Testis (tissue), 2 donors: Measurements from ENCODE around the gene CD48.

ENCODE experiments used
- POLR2A ChIP-seq: fragments of 450-650 bp; IDR thresholded peaks from one replicate; pipeline ENCODE4 v1.6.1; 2017; ENCODE audit warnings: antibody characterized with exemption, mild to moderate bottlenecking, moderate library complexity
- TF ChIP-seq, protein P1 (sequence below), 3 experiments: fragments of 450-650 bp in 2 of 3; fragments of 200-600 bp in 1 of 3; sonication (generic) in 1 of 3; IDR thresholded peaks; one replicate each; pipeline ENCODE4 v1.5.1; 2016 to 2019; ENCODE audit warnings: antibody characterized with exemption in 3 of 3, mild to moderate bottlenecking in 2 of 3, moderate library complexity in 1 of 3

DNA sequence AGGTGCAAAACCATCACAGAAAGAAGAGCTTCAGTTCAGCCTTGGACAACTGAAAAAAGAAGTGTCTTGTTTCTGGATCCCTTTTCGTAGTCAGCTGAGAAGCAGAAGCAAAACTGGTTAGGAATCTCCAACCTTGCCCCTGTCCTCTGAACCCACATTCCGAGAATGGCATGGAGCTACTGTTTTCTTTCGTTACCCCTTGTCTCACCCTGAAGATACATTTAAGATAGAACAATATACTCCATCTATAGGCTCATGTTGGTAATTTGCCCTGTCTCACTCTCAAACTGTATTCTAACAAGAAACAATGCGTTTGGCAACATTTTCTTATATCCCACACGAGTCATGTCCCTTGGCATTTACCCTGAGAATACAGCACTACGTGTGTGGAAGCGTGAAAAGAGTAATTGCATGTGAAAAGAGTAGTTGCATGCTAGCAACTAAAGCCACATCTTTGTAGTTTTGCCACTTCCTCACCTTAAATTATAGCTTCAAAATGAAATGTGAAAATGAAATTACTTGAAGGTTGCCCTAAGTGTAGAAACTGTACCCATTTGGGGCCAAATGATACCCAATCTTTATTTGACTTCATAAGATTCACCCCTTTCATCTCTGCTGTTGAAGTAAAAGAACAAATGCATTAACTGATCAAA lies 32.7 kb upstream of the CD48 start:
- TF ChIP-seq, protein P1, sequence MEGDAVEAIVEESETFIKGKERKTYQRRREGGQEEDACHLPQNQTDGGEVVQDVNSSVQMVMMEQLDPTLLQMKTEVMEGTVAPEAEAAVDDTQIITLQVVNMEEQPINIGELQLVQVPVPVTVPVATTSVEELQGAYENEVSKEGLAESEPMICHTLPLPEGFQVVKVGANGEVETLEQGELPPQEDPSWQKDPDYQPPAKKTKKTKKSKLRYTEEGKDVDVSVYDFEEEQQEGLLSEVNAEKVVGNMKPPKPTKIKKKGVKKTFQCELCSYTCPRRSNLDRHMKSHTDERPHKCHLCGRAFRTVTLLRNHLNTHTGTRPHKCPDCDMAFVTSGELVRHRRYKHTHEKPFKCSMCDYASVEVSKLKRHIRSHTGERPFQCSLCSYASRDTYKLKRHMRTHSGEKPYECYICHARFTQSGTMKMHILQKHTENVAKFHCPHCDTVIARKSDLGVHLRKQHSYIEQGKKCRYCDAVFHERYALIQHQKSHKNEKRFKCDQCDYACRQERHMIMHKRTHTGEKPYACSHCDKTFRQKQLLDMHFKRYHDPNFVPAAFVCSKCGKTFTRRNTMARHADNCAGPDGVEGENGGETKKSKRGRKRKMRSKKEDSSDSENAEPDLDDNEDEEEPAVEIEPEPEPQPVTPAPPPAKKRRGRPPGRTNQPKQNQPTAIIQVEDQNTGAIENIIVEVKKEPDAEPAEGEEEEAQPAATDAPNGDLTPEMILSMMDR (IDR thresholded peaks at IDR 0.05): no peak
- TF ChIP-seq POLR2A: no peak
